Suprapubic skin (tissue), 3 donors: Measurements from ENCODE around the gene ENSA.

ENCODE experiments used
- CTCF ChIP-seq, 2 donors: fragments of 200-600 bp in 1 of 2; fragments of 450-650 bp in 1 of 2; sonication (generic) in 1 of 2; IDR thresholded peaks; one replicate each; pipeline ENCODE4 v1.5.1; 2016 to 2019; ENCODE audit warnings: antibody characterized with exemption in 2 of 2, mild to moderate bottlenecking in 1 of 2, moderate library complexity in 1 of 2
- EP300 ChIP-seq: sonication (generic); formaldehyde crosslinking; IDR thresholded peaks from one replicate; pipeline ENCODE4 v1.6.1; 2017; ENCODE audit warnings: antibody characterized with exemption

- TF ChIP-seq EP300 (no peak), CTCF (IDR thresholded peaks at IDR 0.05) (no peak)
Measured at GRCh38 chr1:150629115-150629928, at the start of gene ENSA.
